Activated effector memory CD4-positive, alpha-beta T cell treated with anti-CD3 and anti-CD28 coated beads, Interleukin-2, amount 50 U/mL, for 16 hours (primary cell): ENCODE results near the gene C11orf16.
"Not testable (repeated sequence)": the region's sequence is repeated elsewhere in the genome, so short reads cannot be mapped to it uniquely, and the experiment has no call there.

Source experiments
- DNase-seq: peaks from one replicate; pipeline ENCODE4 v3.0.0-alpha.2; 2020

Gene C11orf16

DNA sequence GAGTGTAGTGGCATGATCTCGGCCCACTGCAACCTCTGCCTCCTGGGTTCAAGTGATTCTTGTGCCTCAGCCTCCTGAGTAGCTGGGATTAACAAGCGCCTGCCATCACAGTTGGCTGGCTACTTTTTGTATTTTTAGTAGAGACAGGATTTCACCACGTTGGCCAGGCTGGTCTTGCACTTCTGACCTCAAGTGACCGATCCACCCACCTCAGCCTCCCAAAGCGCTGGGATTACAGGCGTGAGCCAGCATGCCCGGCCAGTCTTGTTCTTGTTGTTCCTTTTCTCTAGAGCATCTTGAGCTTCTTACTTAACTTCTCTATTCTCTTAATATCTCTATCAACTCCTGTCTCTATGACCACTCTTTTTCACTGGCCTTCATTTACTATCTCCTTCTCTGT, 51.2 kb downstream of the C11orf16 start:
- not testable (repeated sequence) for DNase-seq

DNA sequence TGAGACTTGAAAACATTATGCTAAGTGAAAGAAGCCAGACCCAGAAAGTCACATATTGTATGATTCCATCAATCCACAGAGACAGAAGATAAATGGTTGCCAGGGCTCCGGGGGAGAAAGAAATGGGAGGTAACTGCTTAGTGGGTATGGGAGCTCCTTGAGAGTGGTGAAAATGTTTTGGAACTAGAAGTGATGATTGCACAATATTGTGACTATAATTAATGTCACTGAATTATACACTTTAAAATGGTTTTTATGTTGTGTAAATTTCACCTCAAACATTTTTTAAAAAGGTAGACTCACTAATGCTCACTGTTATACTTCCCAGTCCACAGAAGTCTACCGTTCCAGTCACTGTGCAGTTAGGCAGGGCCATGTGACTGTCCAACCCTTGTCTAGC, 54.0 kb downstream of the C11orf16 start:
- no peak for DNase-seq

DNA sequence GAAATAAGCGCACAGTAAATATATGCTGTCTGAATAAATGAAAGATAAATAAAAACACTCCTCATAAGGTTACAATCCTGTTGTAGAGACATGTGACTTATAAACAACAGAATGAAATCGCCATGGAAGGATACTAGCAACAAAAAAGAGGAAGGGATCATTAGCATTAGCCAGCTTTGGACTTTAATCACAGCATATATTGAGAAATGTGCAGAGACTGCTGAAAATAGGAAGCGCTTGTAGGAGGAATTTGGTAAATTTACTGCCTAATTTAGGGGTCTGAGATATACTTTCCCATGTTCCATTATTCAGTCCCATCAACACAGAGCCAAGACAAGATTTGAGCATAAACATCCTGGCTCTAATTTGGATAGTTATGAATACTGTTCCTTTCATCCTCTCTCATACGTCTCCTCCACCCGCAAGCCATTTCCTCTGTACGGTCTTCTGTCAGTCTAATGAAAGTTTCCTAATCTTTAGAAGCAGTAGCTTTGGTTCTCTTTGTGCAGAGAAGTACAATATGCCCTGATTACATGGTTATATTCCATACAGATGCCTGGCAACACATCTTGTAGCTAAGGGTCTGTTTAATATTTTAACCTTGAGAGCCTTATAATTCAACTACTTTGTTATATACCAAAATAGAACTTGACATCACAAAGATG, 58.9 kb downstream of the C11orf16 start:
- no peak for DNase-seq

DNA sequence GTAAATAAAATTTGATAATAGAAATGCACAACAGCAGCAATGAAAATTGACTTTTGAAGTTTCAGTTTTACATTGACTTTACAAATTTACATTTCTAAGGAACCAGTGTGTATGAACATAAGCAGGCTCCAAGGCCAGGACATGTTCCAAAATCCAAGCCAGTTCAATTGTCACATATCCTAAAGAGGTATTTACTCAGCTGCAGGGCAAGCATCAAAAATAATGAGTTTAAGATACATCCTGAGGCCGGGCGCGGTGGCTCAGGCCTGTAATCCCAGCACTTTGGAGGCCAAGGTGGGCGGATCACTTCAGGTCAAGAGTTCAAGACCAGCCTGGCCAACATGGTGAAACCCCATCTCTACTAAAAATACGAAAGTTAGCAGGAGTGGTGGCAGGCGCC, 60.8 kb downstream of the C11orf16 start:
- DNase-seq, result no peak

DNA sequence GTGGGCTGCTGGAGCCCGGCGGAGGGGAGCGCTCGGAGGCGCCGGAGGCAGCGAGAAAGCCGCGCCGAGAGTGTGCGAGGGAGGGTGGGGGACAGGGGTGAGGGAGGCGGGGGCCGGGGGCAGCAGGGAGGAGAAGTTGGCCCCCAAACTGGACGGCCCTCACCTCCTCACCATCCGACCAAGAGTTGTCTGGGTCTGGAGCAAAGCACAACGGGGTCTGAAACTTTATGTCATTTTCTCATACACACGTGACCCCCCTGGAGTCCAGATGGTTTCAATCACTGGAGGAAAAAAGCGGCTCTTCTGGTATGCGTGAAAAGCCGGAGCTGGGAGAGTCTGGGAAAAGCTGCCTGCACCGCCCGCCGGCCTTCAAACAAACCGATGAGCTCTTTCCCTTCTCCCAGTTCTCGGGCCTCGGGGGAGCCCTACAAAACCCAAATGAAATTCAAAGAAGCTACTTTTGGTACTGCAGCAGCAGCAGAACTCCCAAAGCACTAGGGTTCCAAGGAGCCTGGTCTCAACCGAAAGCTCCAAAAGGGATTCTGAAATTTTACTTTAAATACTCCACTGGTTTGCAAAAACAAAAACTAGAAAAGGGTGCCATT, 61.5 kb downstream of the C11orf16 start:
- no peak for DNase-seq

DNA sequence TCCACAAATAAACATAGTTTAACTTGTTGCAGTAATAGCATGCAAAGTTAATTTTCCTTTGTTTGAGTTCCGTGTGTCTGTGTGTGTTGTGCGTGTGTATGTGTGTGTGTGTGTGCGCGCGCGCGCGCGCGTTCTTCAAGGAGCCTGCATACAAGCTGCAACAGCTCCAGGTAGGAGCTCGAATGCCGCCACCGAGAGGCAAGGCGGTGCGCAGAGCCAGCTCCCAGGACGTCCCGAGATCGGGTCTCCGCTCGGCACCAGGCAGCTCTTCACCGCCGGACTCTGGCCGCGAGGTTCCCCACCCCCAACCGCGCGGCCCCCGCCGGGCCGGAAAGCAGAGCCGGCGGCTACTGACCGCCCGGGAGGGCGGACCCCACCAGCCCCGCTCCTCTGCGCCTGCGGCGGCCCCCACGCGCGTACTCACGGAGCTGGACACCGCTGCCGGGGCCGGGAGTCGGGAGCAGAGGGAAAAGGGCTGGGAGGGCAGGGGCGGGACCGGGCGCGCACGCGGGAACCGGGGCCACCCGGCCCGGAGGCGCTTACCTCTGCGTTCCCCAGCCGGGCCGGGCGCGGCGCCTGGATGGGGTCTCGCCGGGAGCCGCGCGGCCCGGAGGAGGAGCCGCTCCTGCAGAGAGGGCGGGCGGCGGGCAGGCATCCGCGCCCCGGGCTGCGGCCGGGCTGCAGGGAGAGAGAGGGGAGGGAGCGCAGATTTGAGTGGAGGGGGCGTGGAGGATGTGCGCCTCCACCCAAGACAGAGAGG, 62.2 kb downstream of the C11orf16 start:
- no peak for DNase-seq
